Effector memory CD8-positive, alpha-beta T cell (primary cell): ENCODE results near the gene CDC42BPA.

ENCODE experiments used
- ATAC-seq: fragments of 150-1000 bp; cut with Tn5 transposase; replicated peaks from 2 replicates; pipeline ENCODE4 v1.10.0; 2021; ENCODE audit warnings: mild to moderate bottlenecking, moderate library complexity
- DNase-seq, 3 experiments: peaks; one replicate each; pipeline ENCODE4 v3.0.0; 2021
- H3K27ac Mint-ChIP-seq, 2 donors: one replicate each; pipeline ENCODE4 v1.8.0; 2022; ENCODE audit warnings: mild to moderate bottlenecking in 2 of 2, mixed read lengths in 2 of 2, moderate library complexity in 2 of 2
- H3K27me3 Mint-ChIP-seq, 2 donors: one replicate each; pipeline ENCODE4 v1.8.0; 2022; ENCODE audit warnings: mixed read lengths in 2 of 2
- H3K36me3 Mint-ChIP-seq: one replicate; pipeline ENCODE4 v1.8.0; 2022; ENCODE audit warnings: mild to moderate bottlenecking, moderate library complexity, mixed read lengths; ENCODE audit not compliant: insufficient read depth
- H3K4me1 Mint-ChIP-seq, 2 donors: one replicate each; pipeline ENCODE4 v1.8.0; 2022; ENCODE audit warnings: low read depth in 2 of 2, mixed read lengths in 2 of 2
- H3K4me3 Mint-ChIP-seq, 2 donors: one replicate each; pipeline ENCODE4 v1.8.0; 2022; ENCODE audit warnings: mild to moderate bottlenecking in 2 of 2, mixed read lengths in 2 of 2, moderate library complexity in 2 of 2
- H3K9me3 Mint-ChIP-seq, 2 donors: one replicate each; pipeline ENCODE4 v1.8.0; 2022; ENCODE audit warnings: mixed read lengths in 2 of 2

Gene CDC42BPA

DNA sequence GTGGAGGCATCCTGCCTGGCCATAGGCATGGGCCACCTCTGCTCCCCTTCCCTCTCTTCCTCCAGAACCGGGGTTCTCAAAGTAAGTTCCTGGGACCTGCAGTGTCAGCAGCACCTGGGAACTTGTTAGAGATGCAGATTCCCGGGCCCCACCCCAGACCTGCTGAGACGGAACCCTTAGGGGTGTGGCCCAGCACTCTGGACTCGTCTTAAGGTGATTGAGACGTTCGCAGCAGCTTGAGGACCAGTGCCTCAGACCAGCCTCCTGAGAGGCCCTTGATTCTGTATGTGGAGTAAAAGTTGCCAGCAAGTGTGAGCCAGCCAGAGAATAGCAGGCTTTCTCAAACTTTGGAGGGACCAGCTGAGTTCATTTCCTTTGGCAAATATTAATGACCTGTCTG, 364.0 kb downstream of the CDC42BPA start:
- Mint-ChIP-seq H3K27me3 (no peaks in the 10 kb centered on the region), H3K4me1 (peaks cover 38 to 39% of the 10 kb centered on the region in 2 donors), H3K9me3 (peaks cover 0 to 12% of the 10 kb centered on the region in 2 donors), H3K4me3 (no peak overlapping the region), H3K36me3 (no peaks in the 10 kb centered on the region), H3K27ac (no peak overlapping the region)
- DNase-seq = no peak
- ATAC-seq = no peak

DNA sequence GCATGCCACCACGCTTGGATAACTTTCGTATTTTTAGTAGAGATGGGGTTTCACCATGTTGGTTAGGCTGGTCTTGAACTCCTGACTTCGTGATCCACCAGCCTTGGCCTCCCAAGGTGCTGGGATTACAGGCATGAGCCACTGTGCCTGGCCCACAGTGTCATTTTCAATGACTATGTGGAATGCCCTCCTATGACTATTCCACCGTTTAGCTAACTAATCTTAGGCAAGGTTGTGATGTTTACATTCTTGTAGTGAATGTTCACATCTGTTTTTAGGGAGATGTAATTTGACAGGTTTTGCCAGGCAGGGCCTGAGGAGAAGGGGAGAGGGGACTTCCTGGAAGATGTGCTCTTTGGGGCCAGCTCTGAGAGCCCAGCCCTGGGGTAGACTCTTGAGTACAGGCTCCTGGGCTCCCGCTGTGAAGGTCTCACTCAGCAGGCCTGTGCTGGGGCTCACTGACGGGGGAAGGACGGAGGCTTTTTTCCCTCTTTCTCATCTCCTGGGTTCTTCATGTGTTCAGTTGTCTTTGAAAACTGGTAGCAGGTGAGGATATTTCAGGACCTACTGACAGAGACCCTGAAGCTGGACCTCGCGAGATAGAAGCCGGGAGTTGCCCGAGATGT, 365.0 kb downstream of the CDC42BPA start:
- DNase-seq (no peak), ATAC-seq (no peak)
- H3K4me1 Mint-ChIP-seq = peaks cover 30 to 32% of the 10 kb centered on the region in 2 donors
- no peaks in the 10 kb centered on the region for H3K36me3 Mint-ChIP-seq
- H3K9me3 Mint-ChIP-seq = peaks cover 0 to 12% of the 10 kb centered on the region in 2 donors
- H3K27me3 Mint-ChIP-seq = no peaks in the 10 kb centered on the region
- H3K4me3 Mint-ChIP-seq = no peak overlapping the region
- H3K27ac Mint-ChIP-seq = peak overlapping the region in 1 of 2 donors; percentile 30

DNA sequence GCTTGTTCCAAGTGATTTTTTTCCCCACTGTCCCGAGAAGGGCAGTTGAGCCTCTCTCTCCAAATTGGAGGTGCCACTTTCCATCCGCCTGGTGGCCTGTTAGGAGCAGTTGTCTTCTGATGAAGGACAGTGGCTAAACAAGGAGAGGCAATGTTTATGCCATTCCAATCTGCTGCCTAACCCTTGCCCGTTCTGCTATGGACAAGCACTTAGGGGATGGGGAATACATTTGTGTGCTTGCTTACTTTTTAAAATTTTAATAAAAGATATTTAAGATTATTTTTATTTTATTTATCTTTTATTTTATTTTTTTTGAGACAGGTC, 366.2 kb downstream of the CDC42BPA start:
- H3K9me3 Mint-ChIP-seq = peaks cover 0 to 12% of the 10 kb centered on the region in 2 donors
- H3K4me1 Mint-ChIP-seq = peaks cover 22 to 29% of the 10 kb centered on the region in 2 donors
- ATAC-seq (no peak), DNase-seq (no peak)
- H3K4me3 Mint-ChIP-seq = no peak overlapping the region
- no peaks in the 10 kb centered on the region for H3K27me3 Mint-ChIP-seq
- H3K27ac Mint-ChIP-seq = no peak overlapping the region
- no peaks in the 10 kb centered on the region for H3K36me3 Mint-ChIP-seq

DNA sequence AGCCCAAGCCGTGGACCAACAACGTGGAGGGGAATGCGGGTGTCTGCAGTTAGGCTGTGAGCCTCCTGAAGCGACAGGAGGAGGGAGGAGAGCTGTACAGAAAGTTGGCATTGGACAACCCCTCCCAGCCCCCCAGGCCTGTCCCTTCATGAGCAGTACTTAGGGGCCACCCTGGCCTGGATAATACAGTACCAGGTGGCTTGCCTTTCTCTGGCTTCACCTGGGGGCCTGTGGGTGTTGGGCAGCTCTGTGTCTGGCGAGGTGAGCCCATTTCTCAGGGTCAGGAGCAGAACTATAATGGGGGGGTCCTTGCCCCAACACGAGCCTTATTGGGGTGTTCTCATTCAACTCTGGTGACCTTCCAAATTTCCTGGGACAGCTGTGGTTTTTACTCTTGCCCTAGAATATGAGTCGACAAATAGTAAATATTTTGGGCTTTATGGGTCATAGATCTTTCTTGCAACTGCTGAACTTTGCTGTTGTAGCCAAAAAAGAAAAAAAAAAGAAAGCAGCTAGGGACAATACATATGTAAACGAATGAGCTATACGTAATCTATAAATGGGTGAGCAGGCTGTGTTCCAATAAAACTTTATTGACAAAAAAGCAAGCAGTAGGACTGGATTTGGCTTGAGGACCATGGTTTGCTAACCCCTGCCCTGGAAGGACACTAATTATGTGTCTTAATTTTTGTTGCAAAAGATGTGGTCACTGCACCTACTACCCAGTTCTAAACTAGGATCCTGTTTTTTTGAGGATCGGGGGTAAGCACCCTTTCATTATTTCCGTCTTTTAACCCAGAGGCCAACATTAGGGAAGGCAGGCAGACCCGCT, 366.8 kb downstream of the CDC42BPA start:
- Mint-ChIP-seq H3K9me3 (peaks cover 0 to 12% of the 10 kb centered on the region in 2 donors), H3K4me1 (peaks cover 28 to 32% of the 10 kb centered on the region in 2 donors), H3K4me3 (no peak overlapping the region), H3K36me3 (no peaks in the 10 kb centered on the region), H3K27ac (no peak overlapping the region), H3K27me3 (no peaks in the 10 kb centered on the region)
- no peak for ATAC-seq
- DNase-seq = no peak

DNA sequence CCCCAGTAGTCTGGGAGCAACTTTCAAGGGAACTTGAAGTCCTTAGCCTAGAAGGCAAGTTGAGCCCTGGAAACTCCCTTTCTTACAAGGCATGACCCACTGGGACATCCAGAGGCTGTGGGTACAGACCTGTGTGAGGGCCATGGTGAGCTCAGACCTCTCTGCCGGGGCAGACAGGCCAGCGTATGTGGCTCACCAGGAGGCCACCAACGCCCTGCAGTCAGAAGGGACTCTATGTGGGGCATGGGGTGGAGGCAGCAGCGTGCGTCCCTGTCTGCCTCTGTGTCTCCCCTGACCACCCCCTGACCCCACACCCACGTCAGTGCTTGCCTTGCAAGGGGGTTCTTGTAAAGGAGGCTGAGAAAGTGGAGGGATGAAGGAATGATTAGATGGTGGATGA, 367.4 kb downstream of the CDC42BPA start:
- peaks cover 34 to 36% of the 10 kb centered on the region in 2 donors for H3K4me1 Mint-ChIP-seq
- H3K9me3 Mint-ChIP-seq = peaks cover 0 to 9% of the 10 kb centered on the region in 2 donors
- H3K4me3 Mint-ChIP-seq = no peak overlapping the region
- H3K36me3 Mint-ChIP-seq = no peaks in the 10 kb centered on the region
- no peaks in the 10 kb centered on the region for H3K27me3 Mint-ChIP-seq
- no peak overlapping the region for H3K27ac Mint-ChIP-seq
- ATAC-seq (no peak), DNase-seq (no peak)

DNA sequence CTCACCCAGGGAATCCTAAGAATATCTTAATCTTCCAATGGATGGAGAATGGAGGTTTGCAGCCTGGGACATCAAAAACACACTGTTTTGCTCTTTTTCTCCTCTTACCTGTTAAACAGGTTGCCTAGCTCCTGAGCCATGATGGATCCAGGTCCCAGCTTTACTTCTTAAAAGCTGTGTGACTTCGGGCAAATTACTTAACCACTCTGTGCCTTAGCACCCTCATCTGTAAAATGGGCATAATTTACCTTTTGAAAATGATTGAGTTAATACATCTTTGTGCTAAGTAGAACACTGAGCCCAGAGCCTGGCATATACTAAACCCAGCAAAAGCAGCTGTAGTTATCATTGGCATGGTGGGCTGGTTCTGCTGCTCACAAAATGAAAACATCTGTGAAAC, 368.0 kb downstream of the CDC42BPA start:
- Mint-ChIP-seq H3K36me3 (no peaks in the 10 kb centered on the region), H3K4me1 (peaks cover 36 to 37% of the 10 kb centered on the region in 2 donors), H3K27ac (no peak overlapping the region), H3K4me3 (no peak overlapping the region), H3K9me3 (peaks cover 0 to 6% of the 10 kb centered on the region in 2 donors), H3K27me3 (no peaks in the 10 kb centered on the region)
- no peak for DNase-seq
- ATAC-seq = no peak

DNA sequence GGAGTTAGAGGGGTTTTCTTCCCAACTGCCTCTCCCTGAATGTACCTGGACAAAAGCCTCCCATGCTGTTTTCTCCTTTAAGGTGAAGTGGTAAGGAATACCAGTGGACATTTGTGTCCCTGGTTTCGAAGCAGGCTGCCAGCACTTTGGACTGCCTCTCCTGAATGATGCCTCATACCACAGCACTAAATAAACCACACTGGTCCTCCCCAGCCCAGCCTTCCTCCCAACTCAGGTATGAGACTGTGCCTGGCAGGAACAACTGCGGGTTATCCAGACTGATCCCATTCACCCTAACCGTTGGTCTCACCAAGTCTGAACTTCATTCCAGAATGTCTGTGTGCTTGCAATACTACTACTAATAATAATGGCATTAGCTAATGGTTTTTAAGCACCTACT, 368.9 kb downstream of the CDC42BPA start:
- H3K27me3 Mint-ChIP-seq = no peaks in the 10 kb centered on the region
- H3K9me3 Mint-ChIP-seq = peaks cover 0 to under 1% of the 10 kb centered on the region in 2 donors
- ATAC-seq (no peak), DNase-seq (no peak)
- H3K27ac Mint-ChIP-seq = no peak overlapping the region
- no peaks in the 10 kb centered on the region for H3K36me3 Mint-ChIP-seq
- no peak overlapping the region for H3K4me3 Mint-ChIP-seq
- H3K4me1 Mint-ChIP-seq = peaks cover 37% of the 10 kb centered on the region in 2 donors

DNA sequence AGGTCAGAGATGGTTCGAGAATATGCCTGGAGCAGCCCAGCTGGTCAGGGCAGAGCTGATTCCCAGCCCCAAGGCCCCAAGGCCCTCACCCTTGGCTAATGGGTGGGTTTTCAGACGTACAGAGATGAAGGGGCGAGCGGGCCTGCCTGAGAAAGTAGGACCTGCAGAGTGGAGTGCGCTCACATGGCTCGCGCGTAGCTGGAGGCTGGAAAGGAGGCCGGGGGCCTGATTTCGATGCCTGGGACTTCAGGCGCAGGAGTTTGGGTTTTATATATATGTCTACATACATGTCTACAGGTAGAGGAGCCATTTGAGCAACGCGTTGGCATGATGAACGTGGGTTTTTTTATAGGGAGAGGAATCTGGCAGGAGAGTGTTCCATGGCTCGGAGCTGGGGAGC, 369.3 kb downstream of the CDC42BPA start:
- Mint-ChIP-seq H3K4me1 (peaks cover 37 to 38% of the 10 kb centered on the region in 2 donors), H3K27me3 (no peaks in the 10 kb centered on the region), H3K9me3 (no peaks in the 10 kb centered on the region), H3K36me3 (no peaks in the 10 kb centered on the region), H3K4me3 (no peak overlapping the region), H3K27ac (no peak overlapping the region)
- DNase-seq (no peak), ATAC-seq (no peak)

DNA sequence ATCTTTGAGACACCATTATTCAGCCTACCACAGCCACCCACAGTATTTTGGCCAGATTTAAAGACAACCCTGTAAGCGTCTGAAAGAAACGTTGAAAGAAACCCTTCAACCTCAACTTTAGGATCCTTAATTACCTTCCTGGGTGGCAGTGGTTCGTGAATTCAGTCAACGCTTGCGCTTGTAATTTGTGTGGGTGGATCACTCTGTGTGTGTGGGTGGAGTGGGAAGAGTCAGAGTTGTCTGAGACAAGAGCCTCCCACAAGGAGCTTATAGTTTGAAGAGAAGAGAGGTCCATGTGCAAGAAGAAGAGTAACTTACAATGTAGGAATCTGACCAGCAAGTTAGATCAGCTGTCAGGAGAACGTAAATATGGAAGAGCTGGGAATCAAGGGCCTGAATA, 369.8 kb downstream of the CDC42BPA start:
- no peak for ATAC-seq
- no peak overlapping the region for H3K27ac Mint-ChIP-seq
- peaks cover 40 to 41% of the 10 kb centered on the region in 2 donors for H3K4me1 Mint-ChIP-seq
- DNase-seq = no peak
- no peaks in the 10 kb centered on the region for H3K9me3 Mint-ChIP-seq
- H3K27me3 Mint-ChIP-seq = no peaks in the 10 kb centered on the region
- H3K36me3 Mint-ChIP-seq = no peaks in the 10 kb centered on the region
- H3K4me3 Mint-ChIP-seq = no peak overlapping the region

DNA sequence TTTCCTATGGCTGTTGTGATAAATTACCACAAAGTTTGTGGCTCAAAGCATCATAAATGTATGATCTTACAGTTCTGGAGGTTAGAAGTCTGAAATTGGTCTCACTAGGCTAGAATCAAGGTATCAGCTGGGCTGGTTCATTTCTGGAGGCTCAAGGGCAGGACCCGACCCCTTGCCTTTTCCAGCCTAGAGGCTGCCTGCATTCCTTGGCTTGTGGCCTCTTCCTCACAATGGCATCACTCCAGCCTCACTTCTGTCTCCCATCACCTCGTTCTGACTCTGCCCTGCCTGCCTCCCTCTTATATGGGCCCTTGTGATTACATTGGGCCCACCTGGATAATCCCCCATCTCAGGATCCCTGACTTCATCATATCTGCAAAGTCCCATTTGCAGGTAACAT, 370.2 kb downstream of the CDC42BPA start:
- peaks cover 40 to 41% of the 10 kb centered on the region in 2 donors for H3K4me1 Mint-ChIP-seq
- H3K27ac Mint-ChIP-seq = no peak overlapping the region
- no peaks in the 10 kb centered on the region for H3K36me3 Mint-ChIP-seq
- ATAC-seq = no peak
- no peak for DNase-seq
- H3K27me3 Mint-ChIP-seq = no peaks in the 10 kb centered on the region
- no peaks in the 10 kb centered on the region for H3K9me3 Mint-ChIP-seq
- H3K4me3 Mint-ChIP-seq = no peak overlapping the region

DNA sequence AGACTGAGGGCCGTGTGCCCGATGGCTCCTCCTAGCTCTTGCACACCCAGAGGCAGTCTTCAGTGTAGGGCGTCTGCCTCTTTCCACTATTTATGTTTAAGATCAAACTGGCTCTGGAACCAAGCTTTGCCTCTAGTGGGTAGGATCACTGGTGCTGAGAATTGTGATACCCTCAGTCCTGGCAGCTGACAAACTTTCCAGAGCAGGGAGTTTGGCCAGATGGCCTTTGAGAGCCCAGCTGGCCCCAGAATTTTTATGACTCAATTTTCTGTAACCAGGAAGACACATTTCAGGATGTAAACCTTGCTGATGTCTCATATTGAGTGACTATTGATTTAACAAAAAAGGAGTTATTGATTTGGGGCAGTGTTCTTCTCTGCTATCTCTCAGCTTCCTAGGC, 371.5 kb downstream of the CDC42BPA start:
- no peak for DNase-seq
- H3K27ac Mint-ChIP-seq = peak overlapping the region in 1 of 2 donors; percentile 73
- no peaks in the 10 kb centered on the region for H3K9me3 Mint-ChIP-seq
- H3K4me3 Mint-ChIP-seq = no peak overlapping the region
- ATAC-seq = no peak
- no peaks in the 10 kb centered on the region for H3K27me3 Mint-ChIP-seq
- peaks cover 47 to 52% of the 10 kb centered on the region in 2 donors for H3K4me1 Mint-ChIP-seq
- H3K36me3 Mint-ChIP-seq = no peaks in the 10 kb centered on the region

DNA sequence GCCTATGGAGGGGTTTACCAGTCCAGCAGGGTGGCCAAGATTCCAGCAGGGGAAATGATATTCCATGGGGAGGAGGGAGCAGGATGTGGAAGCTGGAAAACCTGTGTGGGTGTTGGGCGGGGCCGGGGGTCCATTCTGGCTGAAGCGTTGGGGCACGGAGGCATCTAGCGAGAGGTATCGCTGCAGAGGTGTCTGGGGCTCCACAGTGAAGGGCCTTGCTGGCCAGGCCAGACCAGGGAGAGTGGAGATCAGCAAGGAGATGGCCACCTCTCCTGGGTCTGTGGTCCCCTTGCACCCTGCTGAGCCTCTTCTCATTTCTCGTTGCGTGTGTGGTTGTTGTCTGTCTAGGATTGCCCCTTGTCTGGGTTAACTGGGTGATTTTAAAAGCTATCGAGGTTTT, 372.0 kb downstream of the CDC42BPA start:
- Mint-ChIP-seq H3K4me1 (peaks cover 45 to 53% of the 10 kb centered on the region in 2 donors), H3K36me3 (peaks cover 2% of the 10 kb centered on the region), H3K27ac (peak overlapping the region in 1 of 2 donors; percentile 73), H3K27me3 (no peaks in the 10 kb centered on the region), H3K4me3 (no peak overlapping the region), H3K9me3 (no peaks in the 10 kb centered on the region)
- DNase-seq (no peak), ATAC-seq (no peak)

DNA sequence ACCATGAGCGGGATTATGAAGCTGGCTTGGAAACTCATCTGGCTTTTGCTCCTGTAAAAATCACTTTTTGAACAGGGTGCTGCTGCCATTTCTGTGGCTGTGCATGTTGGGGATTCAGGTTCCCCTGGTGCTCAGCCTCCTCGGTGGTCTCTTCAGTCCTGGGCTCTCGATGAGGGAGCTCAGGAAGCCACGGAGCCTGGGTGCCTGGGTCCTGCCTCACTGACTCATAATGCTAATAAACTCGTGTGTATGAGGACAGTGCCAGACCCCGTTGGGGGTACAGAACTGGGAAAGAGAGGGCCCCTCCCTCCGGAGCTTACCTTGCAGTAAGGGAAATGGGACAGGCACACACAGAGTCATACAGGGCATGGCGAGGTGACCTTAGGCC, 372.4 kb downstream of the CDC42BPA start:
- Mint-ChIP-seq H3K27ac (peak overlapping the region in 1 of 2 donors; percentile 73), H3K4me1 (peaks cover 46 to 54% of the 10 kb centered on the region in 2 donors), H3K36me3 (peaks cover 4% of the 10 kb centered on the region), H3K27me3 (no peaks in the 10 kb centered on the region), H3K4me3 (no peak overlapping the region), H3K9me3 (no peaks in the 10 kb centered on the region)
- no peak for ATAC-seq
- no peak for DNase-seq
